GM21367 (cell line): ENCODE results near the gene RNF4.
"Not testable (repeated sequence)": the region's sequence is repeated elsewhere in the genome, so short reads cannot be mapped to it uniquely, and the experiment has no call there.

Source experiments
- ATAC-seq: cut with Tn5 transposase; IDR thresholded peaks from one replicate; pipeline ENCODE4 v1.9.1; 2021; ENCODE audit not compliant: unreplicated experiment

The RNF4 gene, protein sequence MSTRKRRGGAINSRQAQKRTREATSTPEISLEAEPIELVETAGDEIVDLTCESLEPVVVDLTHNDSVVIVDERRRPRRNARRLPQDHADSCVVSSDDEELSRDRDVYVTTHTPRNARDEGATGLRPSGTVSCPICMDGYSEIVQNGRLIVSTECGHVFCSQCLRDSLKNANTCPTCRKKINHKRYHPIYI

GRCh38 chr4:2468456-2469191 lies at the start of gene RNF4:
Gene RNF4 (plus strand): TSS chr4:2469106. CDS start chr4:2490494, 21,388 bp downstream.
- ATAC-seq: peak; percentile 73

GRCh38 chr4:2419814-2420213 lies 49.1 kb upstream of the RNF4 start:
- ATAC-seq: no peak

DNA sequence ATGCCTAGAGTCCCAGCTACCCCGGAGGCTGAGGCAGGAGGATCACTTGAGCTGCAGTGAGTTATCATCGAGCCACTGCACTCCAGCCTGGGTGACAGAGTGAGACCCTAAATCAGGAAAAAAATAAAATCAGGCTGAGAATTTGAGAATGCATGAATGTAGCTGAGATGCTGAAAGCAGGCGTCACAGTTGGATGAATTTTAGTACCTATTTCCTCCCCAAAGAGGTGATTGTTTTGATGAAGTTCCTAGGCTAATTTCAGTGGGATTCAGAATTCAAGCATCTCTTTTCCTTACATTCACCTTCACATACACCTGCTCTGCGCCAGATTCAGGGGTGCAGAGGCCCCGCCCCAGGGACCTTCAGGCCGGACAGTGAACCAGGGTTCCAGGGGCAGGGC lies 47.0 kb upstream of the RNF4 start:
- no peak for ATAC-seq

- no peak for ATAC-seq
Observed at GRCh38 chr4:2423066-2423465, 45.8 kb upstream of the RNF4 start.

GRCh38 chr4:2423695-2424094 lies 45.2 kb upstream of the RNF4 start:
- no peak for ATAC-seq

GRCh38 chr4:2424581-2424980 lies 44.3 kb upstream of the RNF4 start:
- no peak for ATAC-seq

- no peak for ATAC-seq
Observed at GRCh38 chr4:2425386-2426068, 43.4 kb upstream of the RNF4 start.

GRCh38 chr4:2426069-2426397 lies 42.9 kb upstream of the RNF4 start:
- no peak for ATAC-seq

DNA sequence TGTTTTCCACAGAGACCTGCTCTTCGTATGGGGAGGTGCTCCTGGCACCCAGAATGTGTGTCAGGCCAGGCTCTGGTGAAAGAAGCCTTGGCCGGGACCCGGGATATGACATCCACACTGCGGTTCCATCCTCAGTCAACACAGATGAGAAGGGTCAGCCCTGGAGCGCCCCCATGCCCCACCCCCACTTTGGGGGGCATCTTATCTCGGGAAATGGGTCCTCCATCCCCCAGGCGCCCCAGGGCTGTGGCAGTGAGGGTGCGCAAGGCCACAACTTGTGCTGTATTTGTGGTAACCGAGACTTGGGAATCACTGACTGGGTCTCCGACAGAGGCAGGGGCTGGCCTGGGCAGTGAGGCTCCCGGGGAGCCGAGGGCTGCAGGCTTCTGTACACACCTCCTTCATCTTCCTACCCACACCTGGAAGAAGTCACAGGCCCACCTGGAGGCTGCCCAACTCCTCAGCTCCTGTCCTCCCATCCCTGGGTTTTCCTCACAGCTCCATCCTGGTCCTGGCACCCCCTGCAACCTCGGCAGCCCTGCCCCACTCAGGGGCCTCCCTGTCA lies 42.1 kb upstream of the RNF4 start:
- ATAC-seq: no peak

- ATAC-seq: no peak
Observed at GRCh38 chr4:2427383-2428334, 41.2 kb upstream of the RNF4 start.

GRCh38 chr4:2428496-2429213 lies 40.3 kb upstream of the RNF4 start:
- ATAC-seq: no peak

DNA sequence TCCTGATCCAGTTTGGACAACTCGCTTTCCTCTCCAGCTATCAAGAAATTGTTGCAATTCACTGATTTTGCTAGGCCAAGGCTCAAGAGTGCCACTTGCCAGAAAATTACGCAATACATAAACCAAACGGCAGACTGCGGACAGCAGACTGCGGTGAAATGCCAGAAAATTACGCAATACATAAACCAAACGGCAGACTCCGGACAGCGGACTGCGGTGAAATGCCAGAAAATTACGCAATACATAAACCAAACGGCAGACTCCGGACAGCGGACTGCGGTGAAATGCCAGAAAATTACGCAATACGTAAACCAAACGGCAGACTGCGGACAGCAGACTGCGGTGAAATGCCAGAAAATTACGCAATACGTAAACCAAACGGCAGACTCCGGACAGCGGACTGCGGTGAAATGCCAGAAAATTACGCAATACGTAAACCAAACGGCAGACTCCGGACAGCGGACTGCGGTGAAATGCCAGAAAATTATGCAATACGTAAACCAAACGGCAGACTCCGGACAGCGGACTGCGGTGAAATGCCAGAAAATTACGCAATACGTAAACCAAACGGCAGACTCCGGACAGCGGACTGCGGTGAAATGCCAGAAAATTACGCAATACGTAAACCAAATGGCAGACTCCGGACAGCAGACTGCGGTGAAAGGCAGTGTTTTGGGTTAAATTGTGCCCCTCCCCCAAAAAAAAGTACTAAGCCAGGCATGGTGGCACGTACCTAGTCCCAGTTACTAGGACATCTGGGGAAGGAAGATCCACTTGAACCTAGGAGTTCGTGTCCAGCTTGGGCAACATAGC lies 38.8 kb upstream of the RNF4 start:
- not testable (repeated sequence) for ATAC-seq

- no peak for ATAC-seq
Observed at GRCh38 chr4:2432004-2432403, 36.9 kb upstream of the RNF4 start.

DNA sequence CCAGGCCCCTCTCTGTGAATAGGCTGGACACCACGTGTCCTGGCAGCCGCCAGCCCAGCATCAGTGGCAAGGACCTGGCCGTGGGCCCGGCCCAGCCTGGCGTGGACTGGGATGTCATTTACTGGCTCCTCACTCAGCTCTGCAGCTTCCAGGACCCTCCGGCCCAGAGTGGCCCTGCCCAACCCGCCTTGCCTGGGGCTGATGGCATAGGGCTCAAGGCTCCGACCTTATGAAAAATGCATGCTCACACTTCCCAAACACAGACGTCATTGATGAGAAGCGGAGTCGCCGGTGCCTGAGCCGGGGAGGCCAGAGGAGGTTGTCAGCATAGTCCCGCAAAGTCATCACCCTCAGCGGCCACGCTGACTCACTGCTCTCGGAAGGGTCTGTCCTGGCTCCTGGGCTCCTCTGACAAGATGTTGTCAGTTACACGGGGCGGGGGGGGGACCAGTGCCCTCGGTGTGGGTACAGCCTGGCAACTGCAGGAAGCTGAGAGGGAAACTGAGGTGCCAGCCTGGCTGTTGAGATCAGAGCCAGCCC lies 35.8 kb upstream of the RNF4 start:
- no peak for ATAC-seq

- no peak for ATAC-seq
Observed at GRCh38 chr4:2433609-2434350, 35.1 kb upstream of the RNF4 start.

- ATAC-seq: no peak
Observed at GRCh38 chr4:2434420-2434819, 34.5 kb upstream of the RNF4 start.

DNA sequence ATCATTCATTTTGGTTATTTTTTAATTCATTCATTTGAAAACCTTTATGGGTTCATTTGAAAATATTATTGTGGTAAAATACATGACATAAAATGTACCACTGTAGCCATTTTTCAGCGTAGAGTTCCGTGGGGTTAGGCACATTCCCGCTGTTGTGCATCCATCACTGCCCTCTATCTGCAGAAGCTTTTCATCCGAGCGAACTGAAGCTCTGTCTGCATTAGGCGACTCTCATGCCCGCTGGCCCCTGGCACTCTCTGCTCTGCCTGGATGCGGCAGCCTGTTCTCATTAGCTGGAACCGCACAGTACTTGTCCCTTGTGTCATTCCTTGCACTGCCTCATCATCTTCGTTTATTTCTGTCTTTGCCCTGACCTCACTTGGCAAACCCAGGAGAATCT lies 32.6 kb upstream of the RNF4 start:
- no peak for ATAC-seq

DNA sequence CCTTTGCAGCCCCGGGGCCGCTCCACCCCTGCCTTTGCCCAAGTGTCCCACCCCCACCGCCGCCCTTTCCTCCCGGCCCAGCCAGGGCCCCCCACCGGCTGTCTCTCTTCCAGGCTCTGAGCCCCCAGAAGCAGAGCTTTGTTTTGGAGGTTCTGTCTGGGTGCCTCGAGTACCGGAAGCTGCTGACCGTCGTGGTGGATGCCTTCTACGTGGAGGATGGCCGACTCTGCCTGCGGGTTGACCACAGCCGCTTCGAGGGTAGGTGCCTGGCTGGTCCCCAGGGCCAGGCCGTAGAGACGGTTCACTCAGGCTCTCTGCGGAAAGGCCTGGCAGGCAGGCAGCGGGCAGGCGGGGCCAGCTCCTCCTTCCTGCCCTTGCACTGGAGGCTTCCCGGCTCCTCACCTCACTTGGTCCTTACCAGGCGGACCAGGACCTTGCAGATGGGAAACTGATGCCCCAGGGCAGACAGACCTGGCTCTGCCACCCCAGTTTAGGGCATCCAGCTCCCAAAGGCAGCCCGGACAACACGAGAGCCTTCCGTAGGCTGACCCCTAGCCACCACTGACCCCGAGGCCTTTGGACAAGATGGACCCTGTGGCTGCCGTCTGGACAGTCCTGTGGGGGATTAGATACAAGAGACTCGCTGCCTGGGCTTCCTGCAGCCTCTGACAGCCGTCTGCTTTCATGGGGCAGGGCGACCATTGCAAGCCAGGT lies 32.0 kb upstream of the RNF4 start:
- no peak for ATAC-seq
